Epithelial cell of prostate (primary cell): ENCODE results near the gene DEGS1.

Source experiments
- DNase-seq: peaks from one replicate; pipeline ENCODE4 v3.0.0-alpha.2; 2011; ENCODE audit warnings: low read depth, low spot score
- H3K27ac ChIP-seq: fragments of 450-650 bp; 2 replicates; pipeline ENCODE4 v1.5.1; 2017; ENCODE audit warnings: mild to moderate bottlenecking

Gene DEGS1

DNA sequence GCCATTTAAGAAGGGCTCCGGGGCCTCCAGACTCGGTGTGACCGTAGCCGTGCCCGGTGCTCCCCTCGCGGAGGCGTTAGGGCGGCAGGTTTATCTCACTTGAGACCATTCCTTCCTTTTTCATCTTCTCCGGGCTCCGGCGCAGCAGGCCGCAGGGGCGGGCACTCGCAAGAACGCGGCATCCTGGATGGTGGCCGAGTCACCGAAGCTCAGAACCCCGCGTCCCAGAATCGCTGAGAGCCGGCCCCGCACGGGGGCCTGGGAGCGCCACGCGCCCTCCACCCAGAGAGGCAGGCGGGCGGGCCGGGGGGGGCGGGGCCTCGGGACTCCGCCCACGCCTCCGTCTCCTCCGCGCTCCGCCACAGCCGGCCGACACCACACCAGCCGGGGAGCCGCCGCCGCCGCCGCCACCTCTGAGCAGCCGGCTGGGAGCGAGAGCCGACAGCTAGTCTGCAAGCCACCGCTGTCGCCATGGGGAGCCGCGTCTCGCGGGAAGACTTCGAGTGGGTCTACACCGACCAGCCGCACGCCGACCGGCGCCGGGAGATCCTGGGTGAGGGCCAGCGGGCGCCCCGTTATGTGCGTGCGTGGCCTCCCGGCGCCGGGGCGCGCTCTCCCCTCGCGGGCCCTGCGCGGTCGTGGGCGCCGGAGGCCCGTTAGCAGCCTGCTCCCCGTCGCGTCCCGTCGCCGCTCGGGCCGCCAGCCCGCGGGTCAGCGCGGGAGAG lies at the start of gene DEGS1:
Gene DEGS1 (plus strand): TSS at position 375 of the 725 bp plus-strand sequence. CDS start 97 bp downstream, at position 472.
- peak within 1 kb of the TSS; percentile 74 for H3K27ac ChIP-seq
- no peak for DNase-seq

DNA sequence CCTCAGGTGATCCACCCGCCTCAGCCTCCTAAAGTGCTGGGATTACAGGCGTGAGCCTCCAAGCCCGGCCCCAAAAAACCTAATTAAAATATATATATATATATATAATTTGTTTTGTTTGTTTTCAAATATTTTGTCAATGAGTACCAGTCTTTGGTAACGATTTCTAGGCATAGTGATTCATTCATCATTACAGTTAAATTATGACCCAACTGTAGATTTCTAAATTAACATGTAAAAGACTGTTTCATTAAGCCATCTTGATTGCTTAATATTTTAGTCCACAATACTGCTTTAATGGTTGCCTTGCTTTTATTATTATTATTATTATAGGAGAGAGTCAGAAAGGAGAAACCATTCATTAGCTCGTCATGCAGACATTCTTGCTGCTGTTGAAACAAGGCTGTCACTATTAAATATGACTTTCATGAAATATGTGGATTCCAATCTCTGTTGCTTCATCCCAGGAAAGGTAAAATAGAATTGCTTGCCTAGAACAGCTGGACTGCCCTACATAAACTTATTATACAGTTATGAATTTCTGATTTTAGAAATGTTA lies 49.2 kb upstream of the DEGS1 start:
- DNase-seq: no peak
- H3K27ac ChIP-seq: peak overlapping the region; percentile 71

DNA sequence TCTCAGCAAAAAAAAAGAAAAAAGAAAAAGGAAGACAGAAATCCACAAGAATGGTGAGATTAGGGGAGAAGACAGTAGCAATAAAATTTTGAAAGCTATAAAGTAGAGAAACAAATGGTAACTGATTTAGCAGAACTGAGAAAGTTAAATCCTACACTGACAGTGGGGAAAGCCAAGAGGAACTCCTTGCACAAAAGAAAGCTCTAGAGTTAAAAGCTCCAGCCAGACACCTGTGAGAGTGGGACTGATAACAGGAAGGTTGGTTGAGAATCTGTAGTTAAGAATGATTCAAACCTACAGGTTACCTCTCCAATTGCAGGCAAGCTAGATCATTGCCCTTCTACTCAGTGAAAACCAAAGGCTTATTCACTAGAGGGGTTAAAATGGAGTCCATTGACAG lies 45.5 kb upstream of the DEGS1 start:
- H3K27ac ChIP-seq: no peak overlapping the region
- DNase-seq: no peak

DNA sequence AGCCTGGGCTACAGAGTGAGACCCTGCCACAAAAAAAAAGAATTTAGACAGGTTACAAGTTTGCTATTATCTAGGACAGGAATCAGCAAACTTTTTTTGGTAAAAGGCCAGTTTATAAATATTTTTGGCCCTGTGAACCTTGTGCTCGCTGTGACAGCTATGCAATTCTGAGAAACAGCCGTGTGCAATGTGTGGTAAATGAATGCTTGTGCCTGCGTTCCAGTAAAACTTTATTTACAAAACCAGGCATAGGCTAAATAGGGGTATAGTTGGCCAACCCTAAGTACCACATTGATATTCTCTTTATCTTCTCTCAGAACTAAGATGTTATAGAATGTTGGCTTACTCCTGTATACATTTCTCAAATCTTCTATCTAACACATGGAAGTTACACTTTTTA lies 44.8 kb upstream of the DEGS1 start:
- H3K27ac ChIP-seq: no peak overlapping the region
- no peak for DNase-seq

DNA sequence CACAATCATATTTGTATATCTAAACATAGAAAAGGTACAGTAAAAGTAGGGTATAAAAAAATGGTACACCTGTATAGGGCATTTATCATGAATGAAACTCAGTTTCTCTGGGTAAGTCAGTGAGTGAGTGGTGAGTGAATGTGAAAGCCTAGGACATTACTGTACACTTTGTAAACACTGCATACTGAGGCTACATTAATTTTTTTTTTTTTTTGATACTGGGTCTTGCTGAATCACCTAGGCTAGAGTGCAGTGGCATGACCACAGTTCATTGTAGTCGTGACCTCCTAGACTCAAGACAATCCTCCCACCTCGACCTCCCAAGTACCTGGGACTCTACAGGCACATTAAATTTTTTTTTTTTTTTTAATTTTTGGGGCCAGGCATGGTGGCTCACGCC lies 41.3 kb upstream of the DEGS1 start:
- DNase-seq: no peak
- H3K27ac ChIP-seq: no peak overlapping the region

DNA sequence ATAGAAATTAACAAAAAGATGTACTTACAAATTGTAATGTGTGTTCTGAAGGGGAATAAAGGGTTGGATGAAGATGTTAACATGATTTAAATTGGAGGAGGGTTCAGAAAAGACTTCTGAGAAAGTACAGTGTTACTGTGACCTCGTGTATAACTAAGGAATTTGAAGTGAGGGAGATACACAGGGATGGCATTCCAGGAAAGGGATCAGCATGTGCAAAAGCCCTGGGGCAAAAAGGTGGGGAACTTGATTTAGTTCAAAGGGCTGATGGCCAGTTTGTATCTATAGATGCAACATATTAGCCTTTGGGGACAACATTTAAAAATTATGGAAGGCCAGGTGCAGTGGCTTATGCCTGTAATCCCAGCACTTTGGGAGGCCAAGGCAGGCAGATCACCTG lies 33.3 kb upstream of the DEGS1 start:
- H3K27ac ChIP-seq: no peak overlapping the region
- no peak for DNase-seq

DNA sequence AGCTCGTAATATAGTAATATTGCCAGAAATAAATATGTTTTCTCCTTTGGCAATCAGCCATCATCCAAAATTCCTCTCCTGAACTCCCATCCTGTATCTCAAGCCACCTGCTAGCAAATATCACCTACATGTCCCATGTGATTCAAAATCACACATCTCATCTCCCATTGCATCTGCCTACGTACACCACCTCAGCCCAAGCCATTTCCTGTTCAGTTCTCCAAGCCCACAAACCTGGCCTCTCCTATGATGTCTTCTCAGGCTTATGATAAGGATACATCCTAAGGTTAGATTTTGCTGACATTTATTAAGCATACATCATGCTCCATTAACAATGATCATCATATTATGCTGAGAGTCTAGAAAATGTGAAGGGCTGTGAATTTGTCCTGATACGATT lies 31.9 kb upstream of the DEGS1 start:
- H3K27ac ChIP-seq: no peak overlapping the region
- DNase-seq: no peak

DNA sequence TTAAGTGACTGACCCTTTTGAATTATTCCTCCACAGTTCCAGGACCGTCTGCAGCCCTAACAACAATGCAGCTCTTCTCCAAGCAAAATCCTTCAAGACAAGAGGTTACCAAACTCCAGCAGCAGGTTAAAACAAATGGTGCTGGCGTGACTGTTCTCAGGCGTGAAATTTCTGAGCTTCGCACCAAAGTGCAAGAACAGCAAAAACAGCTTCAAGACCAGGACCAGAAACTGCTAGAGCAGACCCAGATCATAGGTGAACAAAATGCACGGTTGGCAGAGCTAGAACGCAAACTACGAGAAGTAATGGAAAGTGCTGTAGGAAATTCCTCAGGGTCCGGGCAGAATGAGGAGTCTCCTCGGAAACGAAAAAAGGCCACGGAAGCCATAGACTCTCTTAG lies 25.7 kb upstream of the DEGS1 start:
- no peak overlapping the region for H3K27ac ChIP-seq
- no peak for DNase-seq

DNA sequence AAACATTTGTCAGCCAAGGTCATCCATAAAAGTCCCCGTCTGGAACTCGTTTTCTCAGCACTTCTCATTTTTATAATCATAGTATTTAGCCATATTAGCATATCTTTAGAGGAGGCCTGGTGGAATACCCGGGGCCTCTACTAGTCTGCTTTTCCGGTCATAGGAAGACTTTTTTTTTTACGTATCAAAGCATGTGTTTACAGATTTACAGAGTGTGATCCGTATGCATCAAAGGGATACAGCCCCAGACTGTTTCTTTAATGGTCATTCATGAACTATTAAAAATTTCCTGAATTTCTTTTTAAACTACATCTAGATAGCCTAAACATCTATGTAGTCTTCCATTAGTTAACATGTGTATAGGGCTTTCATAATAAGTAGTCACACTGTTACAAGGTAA lies 23.5 kb upstream of the DEGS1 start:
- DNase-seq: no peak
- H3K27ac ChIP-seq: no peak overlapping the region

DNA sequence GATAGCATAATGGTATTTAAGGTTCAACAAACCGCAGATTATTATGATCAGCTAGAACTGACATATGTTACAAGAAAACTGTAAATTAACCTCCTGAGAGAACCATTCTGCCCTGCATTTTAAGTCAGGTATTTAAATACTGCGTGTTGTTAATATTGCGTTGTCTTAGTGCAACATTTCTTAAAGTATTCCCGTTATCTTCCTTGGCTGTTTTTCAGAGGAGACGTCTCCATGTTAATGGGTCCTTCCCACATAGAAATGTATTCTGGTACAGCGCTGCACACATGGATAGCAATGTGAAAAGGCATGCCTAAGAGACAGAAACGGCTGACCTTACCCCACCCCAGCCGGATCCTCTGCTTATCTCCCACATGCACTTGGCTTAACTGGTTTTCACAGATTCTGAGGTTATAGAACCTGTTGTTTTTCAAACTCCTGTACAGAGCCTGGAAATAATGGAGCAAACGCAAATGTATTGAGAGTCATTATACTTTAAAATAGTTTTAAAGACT lies 22.8 kb upstream of the DEGS1 start:
- no peak overlapping the region for H3K27ac ChIP-seq
- no peak for DNase-seq

DNA sequence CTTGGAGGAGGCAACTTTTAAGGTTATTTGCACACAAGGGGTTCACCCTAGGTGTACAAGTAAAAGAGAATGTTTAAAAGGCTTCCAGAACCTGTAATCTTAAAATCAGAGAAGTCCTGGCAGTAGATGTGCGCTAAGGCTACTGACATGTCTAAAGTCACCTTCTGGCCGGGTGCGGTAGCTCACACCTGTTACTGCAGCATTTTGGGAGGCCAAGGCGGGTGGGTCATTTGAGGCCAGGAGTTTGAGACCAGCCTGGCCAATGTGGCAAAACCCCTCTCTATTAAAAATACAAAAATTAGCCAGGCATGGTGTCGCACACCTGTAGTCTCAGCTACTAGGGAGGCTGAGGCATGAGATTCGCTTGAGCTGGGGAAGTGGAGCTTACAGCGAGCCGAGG lies 20.3 kb upstream of the DEGS1 start:
- H3K27ac ChIP-seq: no peak overlapping the region
- DNase-seq: no peak

DNA sequence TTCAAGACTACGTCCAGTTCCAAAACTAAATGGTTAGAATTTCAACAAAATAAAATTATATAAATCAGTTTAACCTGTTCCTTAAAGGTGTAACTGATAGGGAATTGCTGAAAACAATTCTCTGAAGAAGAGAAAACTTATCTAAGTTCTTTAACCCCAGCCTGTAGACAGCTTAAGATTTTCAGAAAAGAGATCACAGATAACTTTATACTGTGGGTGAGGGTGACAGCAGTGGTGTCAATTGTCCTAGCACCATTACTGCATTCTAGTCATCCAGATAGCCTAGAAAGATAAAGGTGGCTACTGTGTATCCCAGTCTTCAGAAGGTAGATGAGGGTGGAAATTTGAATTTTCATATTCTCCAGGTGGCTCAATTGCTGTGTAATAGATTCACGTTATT lies 19.7 kb upstream of the DEGS1 start:
- DNase-seq: no peak
- H3K27ac ChIP-seq: no peak overlapping the region

DNA sequence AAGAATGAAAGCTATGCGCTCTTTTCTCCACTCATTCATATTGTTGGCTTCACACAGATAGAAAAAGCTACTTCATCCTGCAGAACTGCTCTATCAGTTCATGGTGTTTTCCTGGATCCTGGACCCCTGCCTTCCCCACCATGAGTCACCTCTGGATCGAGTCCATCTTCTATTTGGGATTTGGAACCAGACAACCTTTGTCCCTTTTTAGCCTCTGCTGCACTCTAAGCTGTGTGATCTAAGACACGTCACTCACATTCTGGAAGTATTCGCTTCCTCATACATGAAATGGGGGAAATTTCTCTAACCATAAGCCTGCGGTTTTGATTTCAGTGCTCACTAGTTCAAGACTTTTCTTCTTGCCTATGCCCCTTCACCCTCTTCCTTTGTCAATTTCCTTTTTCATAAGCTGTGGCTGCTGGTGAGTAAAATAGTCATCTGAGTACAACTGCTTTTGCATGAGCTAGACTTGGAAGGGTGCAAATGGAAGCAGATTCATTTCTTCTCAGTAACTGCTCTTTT lies 14.1 kb upstream of the DEGS1 start:
- no peak overlapping the region for H3K27ac ChIP-seq
- no peak for DNase-seq

DNA sequence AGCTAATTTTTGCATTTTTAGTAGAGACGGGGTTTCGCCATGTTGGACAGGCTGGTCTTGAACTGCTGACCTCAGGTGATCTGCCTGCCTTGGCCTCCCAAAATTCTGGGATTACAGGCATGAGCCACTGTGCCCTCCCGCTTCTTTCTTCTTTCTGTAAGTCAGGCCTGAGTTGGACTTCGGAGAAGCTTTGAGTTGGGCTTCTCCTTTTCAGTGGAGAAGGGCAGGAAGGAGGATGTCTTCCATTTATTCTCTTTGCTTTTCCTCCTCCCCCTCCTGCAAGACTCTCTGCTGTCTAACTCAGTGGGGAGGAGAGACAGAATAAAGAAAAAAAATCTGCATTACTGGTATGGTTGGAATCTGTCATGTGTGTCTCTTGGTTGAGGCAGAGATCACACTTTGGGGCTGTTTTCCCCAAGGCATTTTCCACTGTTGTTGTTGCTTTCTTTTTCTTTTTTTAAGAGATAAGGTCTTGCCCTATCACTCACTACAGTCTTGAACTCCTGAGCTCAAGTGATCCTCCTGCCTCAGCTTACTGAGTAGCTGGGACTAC lies 13.2 kb upstream of the DEGS1 start:
- no peak overlapping the region for H3K27ac ChIP-seq

DNA sequence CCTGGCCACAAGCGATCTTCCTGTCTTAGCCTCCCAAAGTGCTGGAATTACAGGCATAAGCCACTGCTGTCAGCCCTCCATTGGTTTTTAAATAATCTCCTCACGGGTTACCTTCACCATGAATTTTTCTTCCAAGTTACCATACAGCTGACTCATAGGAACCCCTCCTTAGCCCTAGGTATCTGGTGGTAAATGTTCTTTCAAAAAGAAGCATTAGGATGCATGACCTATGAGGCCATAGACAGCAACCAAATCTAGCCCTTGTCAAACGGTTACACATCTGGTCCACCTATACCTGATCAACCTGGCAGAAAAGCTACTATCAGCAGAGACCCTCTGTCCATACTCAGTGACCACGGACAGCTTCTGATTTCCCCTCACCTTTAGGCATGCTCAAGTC lies 12.7 kb upstream of the DEGS1 start:
- H3K27ac ChIP-seq: no peak overlapping the region
- no peak for DNase-seq

More for the DNA sequence above, 13.2 kb upstream of the DEGS1 start:
- DNase-seq: no peak

DNA sequence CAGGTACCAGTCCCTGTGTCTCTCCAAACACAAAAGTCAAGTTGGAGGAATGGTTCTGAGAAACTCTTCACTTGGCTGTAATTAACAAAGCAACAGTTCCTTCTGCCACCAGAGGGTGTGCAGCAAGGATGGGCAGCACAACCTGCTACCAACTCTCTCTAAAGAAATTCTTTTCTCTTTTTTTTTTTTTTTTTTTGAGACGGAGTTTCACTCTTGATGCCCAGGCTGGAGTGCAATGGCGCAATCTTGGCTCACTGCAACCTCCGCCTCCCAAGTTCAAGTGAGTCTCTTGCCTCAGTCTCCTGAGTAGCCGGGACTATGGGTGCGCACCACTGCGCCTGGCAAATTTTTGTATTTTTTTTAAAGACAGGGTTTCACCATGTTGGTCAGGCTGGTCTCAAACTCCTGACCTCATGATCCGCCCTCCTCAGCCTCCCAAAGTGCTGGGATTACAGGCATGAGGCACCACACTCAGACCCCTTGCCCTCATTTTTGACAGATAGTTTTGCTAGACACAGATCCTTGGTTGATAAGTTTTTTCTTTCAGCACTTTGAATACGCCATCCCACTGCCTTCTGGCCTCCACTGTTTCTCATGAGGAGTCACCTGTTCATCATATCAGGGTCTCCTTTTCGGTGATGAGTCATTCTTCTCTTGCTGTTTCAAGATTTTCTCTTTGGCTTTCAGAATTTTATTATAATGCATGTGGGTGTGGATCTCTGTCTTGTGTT lies 12.1 kb upstream of the DEGS1 start:
- DNase-seq: no peak
- no peak overlapping the region for H3K27ac ChIP-seq

DNA sequence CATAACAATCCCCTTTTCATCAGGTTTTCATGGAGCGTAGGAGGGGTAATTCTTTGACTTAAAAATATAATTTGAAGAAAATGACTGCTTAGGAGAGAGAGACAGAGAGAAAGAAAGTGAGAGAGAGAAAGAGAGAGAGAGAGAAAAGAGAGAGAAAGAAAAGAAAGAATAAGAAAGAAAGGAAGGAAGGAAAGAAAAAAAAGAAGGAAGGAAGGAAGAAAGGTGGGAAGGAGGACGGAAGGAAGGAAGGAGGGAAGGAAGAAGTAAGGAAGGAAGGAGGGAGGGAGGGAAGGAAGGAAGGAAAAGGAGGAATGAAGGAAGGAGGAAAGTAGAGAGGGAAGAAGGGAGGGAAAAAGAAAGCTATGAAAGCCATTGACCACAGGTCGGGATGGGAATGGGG lies 10.8 kb upstream of the DEGS1 start:
- no peak overlapping the region for H3K27ac ChIP-seq

DNA sequence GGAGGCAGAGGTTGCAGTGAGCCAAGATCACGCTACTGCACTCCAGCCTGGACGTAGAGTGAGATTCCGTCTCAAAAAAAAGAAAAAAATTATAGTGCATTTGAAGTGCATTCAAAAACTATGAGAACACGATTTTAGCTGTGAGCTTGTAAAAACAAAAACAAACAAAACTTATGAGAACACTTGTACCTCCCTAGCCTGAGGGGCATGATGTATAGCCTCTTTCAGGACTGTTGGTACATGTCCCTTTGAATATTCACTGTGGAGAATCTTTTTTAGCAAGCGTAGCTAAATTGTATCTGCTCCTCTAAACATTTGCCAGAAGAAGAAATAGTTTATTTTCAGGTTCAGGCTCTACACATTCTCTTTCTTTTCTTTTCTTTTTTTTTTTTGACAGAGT lies 9.5 kb upstream of the DEGS1 start:
- DNase-seq: peak; percentile 66
- H3K27ac ChIP-seq: peak overlapping the region; percentile 23

More for the DNA sequence above, 10.8 kb upstream of the DEGS1 start:
- DNase-seq: no peak

DNA sequence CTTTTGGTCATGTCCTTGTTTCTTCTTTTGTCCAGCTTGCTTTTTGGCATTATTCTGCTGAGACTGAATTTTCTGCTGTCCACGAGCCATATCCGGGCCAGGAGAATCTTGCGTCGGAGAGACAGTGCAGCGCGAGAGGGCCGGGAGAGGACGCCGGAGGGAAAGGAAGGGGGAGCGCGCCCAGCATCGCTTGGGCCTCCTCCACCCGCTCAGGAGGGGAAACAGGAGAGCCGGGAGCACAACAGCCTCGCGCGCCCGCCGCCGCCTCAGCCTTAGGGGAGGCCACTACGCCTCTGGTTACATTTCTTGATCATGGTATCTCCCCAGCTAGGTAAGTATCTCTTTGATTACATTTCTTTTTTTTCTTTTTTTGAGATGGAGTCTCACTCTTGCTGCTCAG lies 7.4 kb upstream of the DEGS1 start:
- H3K27ac ChIP-seq: no peak overlapping the region
- DNase-seq: no peak

DNA sequence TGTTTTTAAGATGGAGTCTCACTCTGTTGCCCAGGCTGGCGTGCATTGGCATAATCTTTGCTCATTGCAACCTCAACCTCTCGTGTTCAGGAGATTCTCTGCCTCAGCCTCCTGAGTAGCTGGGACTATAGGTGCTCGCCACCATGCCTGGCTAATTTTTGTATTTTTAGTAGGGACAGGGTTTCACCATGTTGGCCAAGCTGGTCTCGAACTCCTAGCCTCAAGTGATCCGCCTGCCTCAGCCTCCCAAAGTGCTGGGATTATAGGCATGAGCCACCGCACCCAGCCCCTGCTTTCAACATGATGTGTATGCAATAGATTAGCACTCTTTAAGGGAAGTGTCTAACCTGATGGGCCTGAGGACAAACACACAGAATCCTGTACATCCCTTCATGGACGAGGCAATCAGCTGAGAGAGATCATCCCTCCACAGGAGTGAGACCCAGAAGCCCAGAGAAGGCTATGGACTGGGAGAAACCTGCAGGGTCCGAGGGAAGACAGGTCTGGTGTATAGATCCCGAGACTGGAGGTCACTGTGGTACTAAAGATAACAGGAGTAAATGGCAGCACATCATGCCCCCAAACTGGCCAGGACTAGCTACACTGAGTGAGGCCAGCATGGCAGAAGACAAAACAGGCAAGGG lies 5.6 kb upstream of the DEGS1 start:
- no peak for DNase-seq
- no peak overlapping the region for H3K27ac ChIP-seq
